Measurements from ENCODE around the gene SLC11A2. TPM values are rescaled to one million over a fixed set of nuclear protein-coding genes. Genes with fewer than 3 reads are reported as not detected.

SLC11A2 gene
- total RNA-seq, 1 donor from 2014 or later: 40.0 TPM

DNA sequence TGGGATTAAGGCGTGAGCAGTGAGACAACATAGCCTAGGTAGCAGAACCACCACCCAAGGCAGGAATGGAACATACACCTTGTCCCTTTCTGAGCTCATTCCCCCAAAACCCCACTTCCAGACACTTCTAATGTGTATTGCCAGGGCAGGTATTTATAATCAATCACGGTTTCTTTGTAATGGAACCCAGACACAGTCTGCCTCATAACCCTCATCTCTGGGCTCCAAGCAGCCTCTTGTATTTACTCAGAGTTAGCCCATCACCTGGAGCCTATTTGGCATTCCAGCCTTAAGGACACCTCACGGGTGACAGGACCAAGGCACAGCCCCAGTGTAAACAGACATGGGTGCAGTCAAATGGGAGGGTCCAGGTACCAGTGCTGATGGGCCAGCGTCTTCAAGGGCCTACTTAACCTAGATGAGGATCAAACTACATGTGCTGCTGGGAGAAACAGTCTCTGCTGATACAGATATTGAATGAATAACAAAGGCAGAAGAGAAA, 76.3 kb downstream of the SLC11A2 start:
- H4K20me1 ChIP-seq (ENCODE audit: insufficient read depth, low read length): no peaks in the 10 kb centered on the region
- no peaks in the 10 kb centered on the region for H3K27me3 Mint-ChIP-seq (ENCODE audit: low read depth, unreplicated experiment)
- no peaks in the 10 kb centered on the region for H3K36me3 ChIP-seq (ENCODE audit: insufficient read depth, low read length)
- DNase-seq (ENCODE audit: low read depth) (no peak), FAIRE-seq (no peak)
- H3K9me3 Mint-ChIP-seq (ENCODE audit: unreplicated experiment): peaks cover 2% of the 10 kb centered on the region
- no peak for TF ChIP-seq EZH2 (IDR thresholded peaks at IDR 0.05; ENCODE audit: insufficient read depth, low read length)
- TF ChIP-seq, protein P1, sequence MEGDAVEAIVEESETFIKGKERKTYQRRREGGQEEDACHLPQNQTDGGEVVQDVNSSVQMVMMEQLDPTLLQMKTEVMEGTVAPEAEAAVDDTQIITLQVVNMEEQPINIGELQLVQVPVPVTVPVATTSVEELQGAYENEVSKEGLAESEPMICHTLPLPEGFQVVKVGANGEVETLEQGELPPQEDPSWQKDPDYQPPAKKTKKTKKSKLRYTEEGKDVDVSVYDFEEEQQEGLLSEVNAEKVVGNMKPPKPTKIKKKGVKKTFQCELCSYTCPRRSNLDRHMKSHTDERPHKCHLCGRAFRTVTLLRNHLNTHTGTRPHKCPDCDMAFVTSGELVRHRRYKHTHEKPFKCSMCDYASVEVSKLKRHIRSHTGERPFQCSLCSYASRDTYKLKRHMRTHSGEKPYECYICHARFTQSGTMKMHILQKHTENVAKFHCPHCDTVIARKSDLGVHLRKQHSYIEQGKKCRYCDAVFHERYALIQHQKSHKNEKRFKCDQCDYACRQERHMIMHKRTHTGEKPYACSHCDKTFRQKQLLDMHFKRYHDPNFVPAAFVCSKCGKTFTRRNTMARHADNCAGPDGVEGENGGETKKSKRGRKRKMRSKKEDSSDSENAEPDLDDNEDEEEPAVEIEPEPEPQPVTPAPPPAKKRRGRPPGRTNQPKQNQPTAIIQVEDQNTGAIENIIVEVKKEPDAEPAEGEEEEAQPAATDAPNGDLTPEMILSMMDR (IDR thresholded peaks at IDR 0.05; ENCODE audit: insufficient read depth, low read depth, low read length): no peak
- no peak overlapping the region for H3K9ac ChIP-seq (ENCODE audit: low read length)
- H3K27ac Mint-ChIP-seq (ENCODE audit: unreplicated experiment): no peak overlapping the region
- H3K4me3 Mint-ChIP-seq (ENCODE audit: unreplicated experiment): no peak overlapping the region
- H3K4me1 ChIP-seq (ENCODE audit: insufficient read depth, low read length): no peaks in the 10 kb centered on the region
- no peak overlapping the region for H2AFZ ChIP-seq (ENCODE audit: low read depth, low read length)
- no peak overlapping the region for H3K4me2 ChIP-seq (ENCODE audit: low read length)
- no peaks in the 10 kb centered on the region for H3K4me1 Mint-ChIP-seq (ENCODE audit: low read depth, unreplicated experiment)
- H3K27me3 ChIP-seq (ENCODE audit: insufficient read depth, low read length): no peaks in the 10 kb centered on the region
- no peaks in the 10 kb centered on the region for H3K36me3 Mint-ChIP-seq (ENCODE audit: low read depth, unreplicated experiment)
- no peaks in the 10 kb centered on the region for H3K79me2 ChIP-seq (ENCODE audit: insufficient read depth, low read length)
- H3K27ac ChIP-seq (ENCODE audit: low read depth, low read length): no peak overlapping the region
- H3K4me3 ChIP-seq (ENCODE audit: insufficient read depth, low read depth, low read length): no peak overlapping the region
- no peaks in the 10 kb centered on the region for H3K9me3 ChIP-seq (ENCODE audit: insufficient read depth, low read depth, low read length)

DNA sequence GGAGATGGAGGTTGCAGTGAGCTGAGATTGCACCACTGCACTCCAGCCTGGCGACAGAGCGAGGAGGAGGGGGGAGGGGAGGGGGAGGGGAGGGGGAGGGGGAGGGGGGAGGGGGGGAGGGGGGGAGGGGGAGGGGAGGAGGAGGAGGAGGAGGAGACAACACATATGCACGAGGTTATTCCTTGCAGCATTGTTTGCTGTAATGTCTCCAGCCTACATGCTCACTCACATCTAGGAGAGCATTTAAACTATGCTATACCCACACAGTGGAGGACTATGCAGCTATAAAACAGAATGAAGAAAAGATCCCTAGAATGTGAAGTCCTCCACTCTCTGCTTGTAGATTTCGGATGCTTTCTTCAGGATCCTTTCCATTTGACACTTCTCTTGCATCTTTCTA, 77.4 kb downstream of the SLC11A2 start:
- Histone ChIP-seq H3K27me3 (ENCODE audit: insufficient read depth, low read length) (no peaks in the 10 kb centered on the region), H3K9me3 (ENCODE audit: insufficient read depth, low read depth, low read length) (no peaks in the 10 kb centered on the region), H3K4me2 (ENCODE audit: low read length) (no peak overlapping the region), H3K9ac (ENCODE audit: low read length) (no peak overlapping the region), H3K27ac (ENCODE audit: low read depth, low read length) (no peak overlapping the region), H3K79me2 (ENCODE audit: insufficient read depth, low read length) (no peaks in the 10 kb centered on the region), H2AFZ (ENCODE audit: low read depth, low read length) (no peak overlapping the region), H3K4me1 (ENCODE audit: insufficient read depth, low read length) (no peaks in the 10 kb centered on the region), H3K4me3 (ENCODE audit: insufficient read depth, low read depth, low read length) (no peak overlapping the region), H3K36me3 (ENCODE audit: insufficient read depth, low read length) (no peaks in the 10 kb centered on the region), H4K20me1 (ENCODE audit: insufficient read depth, low read length) (no peaks in the 10 kb centered on the region)
- no peak for TF ChIP-seq EZH2 (IDR thresholded peaks at IDR 0.05; ENCODE audit: insufficient read depth, low read length)
- TF ChIP-seq, protein P1 (IDR thresholded peaks at IDR 0.05; ENCODE audit: insufficient read depth, low read depth, low read length): no peak
- no peaks in the 10 kb centered on the region for H3K36me3 Mint-ChIP-seq (ENCODE audit: low read depth, unreplicated experiment)
- H3K27me3 Mint-ChIP-seq (ENCODE audit: low read depth, unreplicated experiment): no peaks in the 10 kb centered on the region
- H3K4me3 Mint-ChIP-seq (ENCODE audit: unreplicated experiment): no peak overlapping the region
- H3K4me1 Mint-ChIP-seq (ENCODE audit: low read depth, unreplicated experiment): no peaks in the 10 kb centered on the region
- no peak overlapping the region for H3K27ac Mint-ChIP-seq (ENCODE audit: unreplicated experiment)
- FAIRE-seq: no peak
- no peak for DNase-seq (ENCODE audit: low read depth)
- H3K9me3 Mint-ChIP-seq (ENCODE audit: unreplicated experiment): peaks cover 2% of the 10 kb centered on the region

DNA sequence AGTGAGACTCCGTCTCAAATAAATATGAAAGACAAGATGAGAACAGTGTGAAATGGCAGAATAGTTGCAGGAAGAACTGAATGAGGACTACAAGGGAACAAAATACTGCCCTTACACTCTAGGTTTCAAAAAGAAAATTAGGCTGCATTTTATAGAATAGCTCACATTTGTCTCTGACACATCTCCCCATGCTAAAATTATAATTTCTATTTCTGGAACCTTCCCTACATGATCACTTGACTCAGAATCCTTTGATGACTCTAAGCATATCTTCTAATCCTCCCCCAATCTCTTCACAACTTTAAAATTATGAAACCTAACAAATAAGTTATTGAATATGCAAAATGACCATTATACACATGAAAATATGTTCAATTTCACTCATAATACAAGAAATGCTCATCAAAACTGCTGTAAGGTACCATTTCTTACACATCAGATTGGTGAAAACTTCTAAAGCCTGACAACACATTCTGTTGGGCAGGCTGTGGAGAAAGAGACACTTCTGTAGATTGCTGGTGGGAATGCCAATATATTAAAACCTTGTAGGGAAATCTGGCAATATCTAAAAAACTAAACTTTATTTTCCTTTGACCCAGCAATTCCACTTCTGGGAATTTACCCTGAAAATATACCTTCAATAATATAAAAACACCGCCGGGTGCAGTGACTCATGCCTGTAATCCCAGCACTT, 78.1 kb downstream of the SLC11A2 start:
- no peak overlapping the region for H3K4me2 ChIP-seq (ENCODE audit: low read length)
- H3K27me3 Mint-ChIP-seq (ENCODE audit: low read depth, unreplicated experiment): no peaks in the 10 kb centered on the region

More for the DNA sequence above, 78.1 kb downstream of the SLC11A2 start:
- FAIRE-seq (no peak), DNase-seq (ENCODE audit: low read depth) (no peak)
- Histone ChIP-seq H3K27ac (ENCODE audit: low read depth, low read length) (no peak overlapping the region), H3K36me3 (ENCODE audit: insufficient read depth, low read length) (no peaks in the 10 kb centered on the region), H3K79me2 (ENCODE audit: insufficient read depth, low read length) (no peaks in the 10 kb centered on the region), H4K20me1 (ENCODE audit: insufficient read depth, low read length) (no peaks in the 10 kb centered on the region), H3K9ac (ENCODE audit: low read length) (no peak overlapping the region), H2AFZ (ENCODE audit: low read depth, low read length) (no peak overlapping the region), H3K9me3 (ENCODE audit: insufficient read depth, low read depth, low read length) (no peaks in the 10 kb centered on the region), H3K4me1 (ENCODE audit: insufficient read depth, low read length) (no peaks in the 10 kb centered on the region), H3K27me3 (ENCODE audit: insufficient read depth, low read length) (no peaks in the 10 kb centered on the region), H3K4me3 (ENCODE audit: insufficient read depth, low read depth, low read length) (no peak overlapping the region)
- no peak for TF ChIP-seq EZH2 (IDR thresholded peaks at IDR 0.05; ENCODE audit: insufficient read depth, low read length)
- TF ChIP-seq, protein P1 (IDR thresholded peaks at IDR 0.05; ENCODE audit: insufficient read depth, low read depth, low read length): no peak
- H3K27ac Mint-ChIP-seq (ENCODE audit: unreplicated experiment): no peak overlapping the region
- H3K4me1 Mint-ChIP-seq (ENCODE audit: low read depth, unreplicated experiment): no peaks in the 10 kb centered on the region
- no peak overlapping the region for H3K4me3 Mint-ChIP-seq (ENCODE audit: unreplicated experiment)
- H3K36me3 Mint-ChIP-seq (ENCODE audit: low read depth, unreplicated experiment): no peaks in the 10 kb centered on the region
- H3K9me3 Mint-ChIP-seq (ENCODE audit: unreplicated experiment): peaks cover 2% of the 10 kb centered on the region

Data from astrocyte (in vitro differentiated cells and primary cell).